OCI-LY7 (cell line): ENCODE measurements around the gene ZNF516.

ENCODE experiments used
- EZH2phosphoT487 ChIP-seq: fragments of 200-600 bp; sonication (generic); IDR thresholded peaks from 2 replicates; pipeline ENCODE4 v1.6.1; 2018; ENCODE audit warnings: low read depth, borderline replicate concordance, mild to moderate bottlenecking, mixed run types, antibody characterized with exemption, low read length, moderate library complexity, mixed read lengths
- TF ChIP-seq, protein P1 (sequence below): fragments of 200-600 bp; sonication (generic); conservative IDR thresholded peaks from 2 replicates; pipeline ENCODE4 v1.5.1; 2014; ENCODE audit warnings: mild to moderate bottlenecking, antibody characterized with exemption, low read length, moderate library complexity, mixed read lengths

DNA sequence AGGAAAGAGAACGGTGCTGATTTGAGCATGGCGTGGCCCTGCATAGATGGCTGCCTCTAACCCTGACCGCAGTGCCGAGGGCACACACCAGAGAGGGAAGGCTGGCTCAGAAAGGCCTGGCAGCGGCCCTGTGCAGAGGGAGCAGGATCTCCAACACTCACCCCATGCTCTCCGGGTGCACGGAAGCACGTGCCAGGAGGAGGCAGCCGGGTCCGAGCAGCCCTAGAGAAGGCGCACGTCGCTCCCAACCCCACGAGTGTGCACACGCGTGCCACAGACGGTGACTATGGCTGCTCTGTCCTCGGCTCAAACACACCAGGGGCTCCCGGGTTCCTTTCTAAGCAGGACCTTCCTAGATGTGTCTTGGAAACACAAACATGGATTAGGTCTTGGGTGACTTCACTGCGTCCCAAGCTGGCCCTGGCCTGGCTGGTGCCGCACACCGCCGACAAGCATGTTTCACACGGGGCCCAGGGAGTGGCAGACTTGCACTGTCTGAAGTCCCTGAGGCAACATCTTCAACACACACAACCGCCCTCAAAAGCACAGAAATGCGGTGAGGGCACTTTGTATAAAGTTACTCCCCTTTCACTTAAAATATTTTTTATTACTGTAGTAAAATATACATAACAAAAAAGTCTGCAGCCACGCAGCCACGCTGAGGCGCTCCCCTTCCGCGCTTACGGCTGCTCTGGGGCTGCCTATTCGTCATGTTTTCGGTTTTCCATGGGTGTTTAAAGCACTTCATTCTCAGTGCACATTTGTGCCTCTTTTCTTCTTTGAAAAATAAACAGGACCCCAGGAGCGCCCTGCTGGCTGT, 110.0 kb downstream of the ZNF516 start:
- TF ChIP-seq, protein P1, sequence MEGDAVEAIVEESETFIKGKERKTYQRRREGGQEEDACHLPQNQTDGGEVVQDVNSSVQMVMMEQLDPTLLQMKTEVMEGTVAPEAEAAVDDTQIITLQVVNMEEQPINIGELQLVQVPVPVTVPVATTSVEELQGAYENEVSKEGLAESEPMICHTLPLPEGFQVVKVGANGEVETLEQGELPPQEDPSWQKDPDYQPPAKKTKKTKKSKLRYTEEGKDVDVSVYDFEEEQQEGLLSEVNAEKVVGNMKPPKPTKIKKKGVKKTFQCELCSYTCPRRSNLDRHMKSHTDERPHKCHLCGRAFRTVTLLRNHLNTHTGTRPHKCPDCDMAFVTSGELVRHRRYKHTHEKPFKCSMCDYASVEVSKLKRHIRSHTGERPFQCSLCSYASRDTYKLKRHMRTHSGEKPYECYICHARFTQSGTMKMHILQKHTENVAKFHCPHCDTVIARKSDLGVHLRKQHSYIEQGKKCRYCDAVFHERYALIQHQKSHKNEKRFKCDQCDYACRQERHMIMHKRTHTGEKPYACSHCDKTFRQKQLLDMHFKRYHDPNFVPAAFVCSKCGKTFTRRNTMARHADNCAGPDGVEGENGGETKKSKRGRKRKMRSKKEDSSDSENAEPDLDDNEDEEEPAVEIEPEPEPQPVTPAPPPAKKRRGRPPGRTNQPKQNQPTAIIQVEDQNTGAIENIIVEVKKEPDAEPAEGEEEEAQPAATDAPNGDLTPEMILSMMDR, result no peak
- no peak for TF ChIP-seq EZH2phosphoT487
